Fibroblast of pulmonary artery (primary cell): ENCODE results near the gene EID2B.

Experiments used
- DNase-seq: peaks from one replicate; pipeline ENCODE4 v3.0.0-alpha.2; 2010; ENCODE audit warnings: low read depth
- H3K4me3 ChIP-seq: replicated peaks from 2 replicates; pipeline ENCODE4 v1.5.1; 2011; ENCODE audit warnings: low read depth, mild to moderate bottlenecking, control low read depth, low read length, moderate library complexity
- CTCF ChIP-seq: IDR thresholded peaks from 2 replicates; pipeline ENCODE4 v1.5.1; 2011; ENCODE audit warnings: mild to moderate bottlenecking, control low read depth, low read length, inconsistent platforms; ENCODE audit errors: missing control alignments

EID2B gene

GRCh38 chr19:39557811-39558623 is 25.4 kb upstream of the EID2B start:
- no peak for TF ChIP-seq CTCF
- no peak overlapping the region for H3K4me3 ChIP-seq
- DNase-seq, result no peak

DNA sequence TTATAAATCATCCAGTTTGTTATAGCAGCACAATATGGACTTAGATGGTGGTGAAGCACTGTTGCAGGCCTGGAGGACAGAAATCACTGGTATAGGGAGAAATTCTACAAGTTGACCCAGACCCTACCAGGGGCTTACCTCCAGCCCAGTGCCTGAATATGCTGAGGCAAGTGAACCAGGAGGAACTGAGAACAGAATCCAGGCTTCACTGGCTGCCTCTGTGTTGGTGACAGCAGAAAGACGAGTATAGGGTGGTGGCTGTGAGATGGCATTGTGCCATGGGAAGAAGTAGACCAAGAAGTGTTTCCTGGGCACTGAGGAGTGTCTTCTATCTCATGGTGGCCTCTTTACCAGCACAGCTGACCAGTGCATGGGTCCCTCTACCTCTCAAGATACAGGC is 23.2 kb upstream of the EID2B start:
- no peak for DNase-seq
- no peak for TF ChIP-seq CTCF
- H3K4me3 ChIP-seq, result no peak overlapping the region

- no peak for DNase-seq
- TF ChIP-seq CTCF, result no peak
- H3K4me3 ChIP-seq, result no peak overlapping the region
Observed at GRCh38 chr19:39554701-39555311, 22.2 kb upstream of the EID2B start.

GRCh38 chr19:39553082-39553652 is 20.5 kb upstream of the EID2B start:
- DNase-seq, result no peak
- no peak for TF ChIP-seq CTCF
- H3K4me3 ChIP-seq, result no peak overlapping the region

DNA sequence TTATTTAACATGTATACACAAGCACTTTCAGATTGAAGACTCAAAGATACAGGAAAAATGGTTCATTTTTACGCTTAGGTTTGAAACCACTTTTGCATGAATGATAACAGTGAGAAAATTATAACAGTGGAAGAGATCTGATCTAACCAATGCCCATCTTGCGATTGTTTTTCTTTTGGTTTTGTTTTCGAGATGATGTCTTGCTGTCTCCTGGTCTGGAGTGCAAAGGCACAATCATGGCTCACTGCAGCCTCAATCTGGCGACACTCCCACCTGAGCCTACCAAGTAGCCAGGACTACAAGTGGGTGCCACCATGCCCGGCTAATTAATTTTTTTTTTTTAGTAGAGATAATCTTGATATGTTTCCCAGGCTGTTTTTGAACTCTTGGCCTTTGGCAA is 17.5 kb upstream of the EID2B start:
- H3K4me3 ChIP-seq, result no peak overlapping the region
- TF ChIP-seq CTCF, result no peak
- DNase-seq, result no peak

DNA sequence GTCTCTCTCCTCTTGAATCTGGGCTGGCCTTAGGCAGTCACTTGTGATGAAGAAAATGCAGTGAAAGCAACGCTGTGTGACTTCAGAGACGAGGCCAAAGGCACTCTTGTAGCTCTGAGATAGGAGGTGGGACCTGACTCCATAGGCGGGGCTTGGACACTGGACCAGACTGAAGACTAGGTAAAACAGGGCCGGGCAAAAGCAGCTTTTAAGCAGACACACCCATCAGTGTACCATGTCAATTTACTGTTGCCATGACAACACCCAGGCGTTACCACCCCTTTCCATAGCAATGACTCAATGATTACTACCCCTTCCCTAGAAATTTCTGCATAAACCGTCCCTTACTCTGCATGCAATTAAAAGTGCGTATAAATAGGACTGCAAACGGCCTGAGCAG is 13.9 kb upstream of the EID2B start:
- no peak for DNase-seq
- TF ChIP-seq CTCF, result no peak
- no peak overlapping the region for H3K4me3 ChIP-seq
